ENCODE data around the gene GRM1. TPM values are rescaled to one million over a fixed set of nuclear protein-coding genes. Genes with fewer than 3 reads are reported as not detected.

GRM1 gene
- total and polyA plus RNA-seq, 9 of the 15 experiments (the other 6 are each of a cell fraction or from before 2014, with no cell fraction given): not detected

DNA sequence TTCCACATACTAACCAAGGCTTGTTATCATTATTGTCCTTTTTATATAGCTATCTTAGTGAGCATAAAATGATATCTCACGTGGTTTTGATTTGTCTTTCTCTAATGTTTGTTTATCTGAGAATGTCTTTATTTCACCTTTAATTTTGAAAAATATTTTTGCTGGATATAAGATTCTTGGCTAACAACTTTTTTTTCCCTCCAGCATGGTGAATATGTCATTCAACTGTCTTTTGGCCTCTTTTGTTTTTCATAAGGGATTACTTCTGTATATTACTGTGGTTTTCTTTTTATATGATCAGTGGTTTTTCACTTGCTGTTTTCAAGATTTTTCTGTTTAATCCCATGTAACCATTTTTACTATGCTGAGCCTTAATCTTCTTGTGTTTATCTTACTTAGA is 141.0 kb downstream of the GRM1 start (continued):
- TF ChIP-seq SRSF9 (IDR thresholded peaks at IDR 0.05; ENCODE audit: borderline replicate concordance, low read depth, low read length) (no peak), TAF15 (IDR thresholded peaks at IDR 0.05; ENCODE audit: low read depth, low read length) (no peak), ZSCAN29 (IDR thresholded peaks at IDR 0.05) (no peak), ZNF707 (CRISPR knock-in tag; conservative IDR thresholded peaks at IDR 0.05) (no peak), ZNF75A (CRISPR knock-in tag; IDR thresholded peaks at IDR 0.05) (no peak), CREM (IDR thresholded peaks at IDR 0.05; ENCODE audit: low read depth) (no peak), LARP7 (IDR thresholded peaks at IDR 0.05) (no peak)
- TF ChIP-seq, protein P1, sequence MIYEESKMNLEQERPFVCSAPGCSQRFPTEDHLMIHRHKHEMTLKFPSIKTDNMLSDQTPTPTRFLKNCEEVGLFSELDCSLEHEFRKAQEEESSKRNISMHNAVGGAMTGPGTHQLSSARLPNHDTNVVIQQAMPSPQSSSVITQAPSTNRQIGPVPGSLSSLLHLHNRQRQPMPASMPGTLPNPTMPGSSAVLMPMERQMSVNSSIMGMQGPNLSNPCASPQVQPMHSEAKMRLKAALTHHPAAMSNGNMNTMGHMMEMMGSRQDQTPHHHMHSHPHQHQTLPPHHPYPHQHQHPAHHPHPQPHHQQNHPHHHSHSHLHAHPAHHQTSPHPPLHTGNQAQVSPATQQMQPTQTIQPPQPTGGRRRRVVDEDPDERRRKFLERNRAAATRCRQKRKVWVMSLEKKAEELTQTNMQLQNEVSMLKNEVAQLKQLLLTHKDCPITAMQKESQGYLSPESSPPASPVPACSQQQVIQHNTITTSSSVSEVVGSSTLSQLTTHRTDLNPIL (CRISPR knock-in tag; IDR thresholded peaks at IDR 0.05): no peak

DNA sequence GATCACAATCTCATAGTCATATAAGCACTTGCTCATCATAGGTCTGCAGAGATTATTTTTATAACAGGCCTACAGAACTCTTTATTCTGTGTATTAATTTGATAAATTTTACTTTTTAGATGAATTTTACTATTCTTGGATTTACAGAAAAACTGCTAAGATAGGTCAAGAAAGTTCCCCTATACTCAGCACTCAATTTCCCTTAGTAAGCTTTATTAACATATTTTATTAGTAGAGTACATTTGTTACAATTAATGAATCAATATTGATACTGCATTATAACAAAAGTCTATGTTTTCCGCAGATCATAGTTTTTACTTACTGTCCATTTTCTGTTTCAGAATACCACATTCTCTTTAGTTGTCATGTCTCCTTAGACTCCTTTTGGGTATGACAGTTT is 148.9 kb downstream of the GRM1 start:
- POLR2A ChIA-PET: no interaction called here
- intact Hi-C loops (cut with micrococcal nuclease) (no loop called here), in situ Hi-C loops (cut with MboI) (no loop called here)
- Histone ChIP-seq H3K79me2 (ENCODE audit: control insufficient read depth, insufficient read depth, low read length) (no peaks in the 10 kb centered on the region), H3K4me3 (no peak overlapping the region), H3K27ac (ENCODE audit: extremely low read depth, low read depth, low read length) (no peak overlapping the region), H3K4me1 (replicated peaks in 1 of 2; ENCODE audit: control insufficient read depth in 2 of 2, insufficient read depth in 2 of 2, low read length in 2 of 2) (no peaks in the 10 kb centered on the region), H3K27me3 (ENCODE audit: control insufficient read depth in 2 of 2, insufficient read depth in 2 of 2, low read length in 2 of 2) (no peaks in the 10 kb centered on the region), H3K9me3 (replicated peaks; ENCODE audit: control insufficient read depth, insufficient read depth, low read depth, low read length) (no peaks in the 10 kb centered on the region), H3K9ac (ENCODE audit: insufficient read depth in 1 of 2, low read depth in 2 of 2, low read length in 2 of 2) (no peak overlapping the region), H4K20me1 (replicated peaks; ENCODE audit: control insufficient read depth, insufficient read depth, low read length) (no peaks in the 10 kb centered on the region), H3K9me1 (ENCODE audit: control insufficient read depth, insufficient read depth, low read length) (no peaks in the 10 kb centered on the region), H2AFZ (ENCODE audit: low read depth, low read length) (no peak overlapping the region), H3K36me3 (ENCODE audit: control insufficient read depth, insufficient read depth, low read length) (no peaks in the 10 kb centered on the region), H3K4me2 (ENCODE audit: insufficient read depth, low read length) (no peak overlapping the region)
- WGBS (ENCODE audit: insufficient coverage, low coverage, missing lambda C conversion rate): 5% methylated on average over 1 of the region's 1 CpG
- ATAC-seq (no peak), DNase-seq (ENCODE audit: extremely low read depth in 1 of 4, low spot score in 3 of 4) (no peak), FAIRE-seq (peak; percentile 67)
- TF ChIP-seq ZNF316 (IDR thresholded peaks at IDR 0.05) (peak; percentile 18; the same call in 1 of the 2 replicates), WHSC1 (IDR thresholded peaks at IDR 0.05; ENCODE audit: low read length) (no peak)
- BruUV-seq (replicated peaks): no TSS peak
- CTCF ChIA-PET (ENCODE audit: low intra/inter-chr PET ratio): no interaction called here
